ENCODE results near the gene CALHM2.
"Not testable (repeated sequence)": the region's sequence is repeated elsewhere in the genome, so short reads cannot be mapped to it uniquely, and the experiment has no call there.

CALHM2 gene

GRCh38 chr10:103487410-103487708 lies 35.2 kb upstream of the CALHM2 start:
- no peak for TF ChIP-seq CTCF (IDR thresholded peaks at IDR 0.05; ENCODE audit: insufficient read depth, low read depth, low read length, missing control alignments)
- H3K4me3 ChIP-seq (ENCODE audit: low read length): no peak overlapping the region
- DNase-seq (ENCODE audit: low read depth): no peak

- DNase-seq (ENCODE audit: low read depth); H3K4me3 ChIP-seq (ENCODE audit: low read length): not testable (repeated sequence)
Observed at GRCh38 chr10:103486635-103487409, 34.7 kb upstream of the CALHM2 start.

- peak; percentile 77 for DNase-seq (ENCODE audit: low read depth)
- no peak overlapping the region for H3K4me3 ChIP-seq (ENCODE audit: low read length)
- TF ChIP-seq CTCF (IDR thresholded peaks at IDR 0.05; ENCODE audit: insufficient read depth, low read depth, low read length, missing control alignments): peak; percentile 65
Observed at GRCh38 chr10:103481974-103482531, 29.9 kb upstream of the CALHM2 start.

- no peak for DNase-seq (ENCODE audit: low read depth)
- no peak for TF ChIP-seq CTCF (IDR thresholded peaks at IDR 0.05; ENCODE audit: insufficient read depth, low read depth, low read length, missing control alignments)
Observed at GRCh38 chr10:103480521-103480920, 28.4 kb upstream of the CALHM2 start.

GRCh38 chr10:103479135-103479534 lies 27.0 kb upstream of the CALHM2 start, which contains the start of gene CALHM3:
CALHM3 (minus strand) TSS chr10:103479240; CDS start chr10:103479032, 208 bp downstream.
- no peak for TF ChIP-seq CTCF (IDR thresholded peaks at IDR 0.05; ENCODE audit: insufficient read depth, low read depth, low read length, missing control alignments)

More at GRCh38 chr10:103480521-103480920, 28.4 kb upstream of the CALHM2 start:
- no peak overlapping the region for H3K4me3 ChIP-seq (ENCODE audit: low read length)

GRCh38 chr10:103478671-103479070 lies 26.5 kb upstream of the CALHM2 start:
- H3K4me3 ChIP-seq (ENCODE audit: low read length): no peak overlapping the region
- DNase-seq (ENCODE audit: low read depth): no peak
- TF ChIP-seq CTCF (IDR thresholded peaks at IDR 0.05; ENCODE audit: insufficient read depth, low read depth, low read length, missing control alignments): no peak

More at GRCh38 chr10:103479135-103479534, 27.0 kb upstream of the CALHM2 start, which contains the start of gene CALHM3:
- DNase-seq (ENCODE audit: low read depth): peak; percentile 51
- H3K4me3 ChIP-seq (ENCODE audit: low read length): no peak within 1 kb of the TSS

- no peak for DNase-seq (ENCODE audit: low read depth)
- H3K4me3 ChIP-seq (ENCODE audit: low read length): no peak overlapping the region
- no peak for TF ChIP-seq CTCF (IDR thresholded peaks at IDR 0.05; ENCODE audit: insufficient read depth, low read depth, low read length, missing control alignments)
Observed at GRCh38 chr10:103476046-103476768, 24.0 kb upstream of the CALHM2 start.

Data from epithelial cell of esophagus (primary cell).